Kidney tubule cell (primary cell): ENCODE results near the gene CDK5.

Source experiments
- DNase-seq: peaks from one replicate; pipeline ENCODE4 v3.0.0-alpha.2; 2018; ENCODE audit warnings: low spot score

The CDK5 gene

DNA sequence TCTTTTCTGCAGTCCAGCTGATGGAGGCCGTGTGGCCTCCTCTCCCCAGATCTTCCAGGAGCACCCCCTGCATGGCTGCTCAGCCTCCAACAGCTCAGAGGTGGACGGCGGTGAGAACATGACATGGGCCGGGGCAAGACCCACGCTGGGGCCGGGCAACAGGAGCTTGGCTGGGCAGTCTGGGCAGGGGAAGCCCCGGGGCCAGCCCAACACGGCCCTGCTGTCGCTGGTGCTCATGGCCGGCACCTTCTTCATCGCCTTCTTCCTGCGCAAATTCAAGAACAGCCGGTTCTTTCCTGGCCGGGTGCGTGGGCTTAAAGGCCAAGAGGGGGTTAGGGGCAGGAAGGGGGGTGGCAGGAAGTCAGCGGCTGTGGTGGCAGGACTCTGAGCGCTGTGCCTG is 16.3 kb upstream of the CDK5 start:
- DNase-seq = no peak

DNA sequence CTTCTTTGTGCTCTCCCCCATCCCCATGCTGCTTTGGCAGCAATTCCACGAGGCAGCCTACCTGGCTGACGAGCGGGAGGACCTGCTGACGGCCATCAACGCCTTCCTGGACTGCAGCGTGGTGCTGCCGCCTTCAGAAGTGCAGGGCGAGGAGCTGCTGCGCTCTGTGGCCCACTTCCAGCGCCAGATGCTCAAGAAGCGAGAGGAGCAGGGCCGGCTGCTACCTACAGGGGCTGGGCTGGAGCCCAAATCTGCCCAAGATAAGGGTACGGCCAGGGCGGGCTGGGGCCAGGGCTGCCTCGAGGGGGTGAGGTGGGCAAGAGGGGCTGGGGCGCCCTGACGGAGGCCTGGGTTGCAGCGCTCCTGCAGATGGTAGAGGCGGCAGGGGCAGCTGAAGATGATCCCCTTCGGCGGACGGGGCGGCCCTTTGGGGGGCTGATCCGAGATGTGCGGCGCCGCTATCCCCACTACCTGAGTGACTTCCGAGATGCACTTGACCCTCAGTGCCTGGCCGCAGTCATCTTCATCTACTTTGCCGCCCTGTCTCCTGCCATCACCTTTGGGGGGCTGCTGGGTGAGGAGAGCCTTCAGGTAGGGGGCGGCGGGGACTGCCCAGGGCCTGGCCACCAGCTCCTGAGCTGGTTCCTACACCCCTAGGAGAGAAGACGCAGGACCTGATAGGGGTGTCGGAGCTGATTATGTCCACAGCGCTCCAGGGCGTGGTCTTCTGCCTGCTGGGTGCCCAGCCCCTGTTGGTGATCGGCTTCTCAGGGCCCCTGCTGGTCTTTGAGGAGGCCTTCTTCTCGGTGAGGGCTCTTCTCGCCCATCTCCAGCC is 13.6 kb upstream of the CDK5 start:
- DNase-seq = no peak

DNA sequence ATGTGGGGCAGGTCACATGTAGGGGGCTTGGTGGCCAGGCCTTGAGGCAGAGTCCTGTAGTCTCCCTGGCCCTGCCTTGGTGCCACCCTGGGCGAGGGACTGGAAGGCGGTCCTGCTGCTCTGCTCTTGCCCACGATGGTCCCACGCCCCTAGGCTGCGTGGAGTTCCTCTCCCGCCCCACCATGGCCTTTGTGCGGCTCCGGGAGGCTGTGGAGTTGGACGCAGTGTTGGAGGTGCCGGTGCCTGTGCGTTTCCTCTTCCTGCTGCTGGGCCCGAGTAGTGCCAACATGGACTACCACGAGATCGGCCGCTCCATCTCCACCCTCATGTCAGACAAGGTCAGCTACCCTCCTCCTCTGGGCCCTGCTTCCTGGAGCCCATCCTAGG is 12.9 kb upstream of the CDK5 start:
- DNase-seq = no peak

DNA sequence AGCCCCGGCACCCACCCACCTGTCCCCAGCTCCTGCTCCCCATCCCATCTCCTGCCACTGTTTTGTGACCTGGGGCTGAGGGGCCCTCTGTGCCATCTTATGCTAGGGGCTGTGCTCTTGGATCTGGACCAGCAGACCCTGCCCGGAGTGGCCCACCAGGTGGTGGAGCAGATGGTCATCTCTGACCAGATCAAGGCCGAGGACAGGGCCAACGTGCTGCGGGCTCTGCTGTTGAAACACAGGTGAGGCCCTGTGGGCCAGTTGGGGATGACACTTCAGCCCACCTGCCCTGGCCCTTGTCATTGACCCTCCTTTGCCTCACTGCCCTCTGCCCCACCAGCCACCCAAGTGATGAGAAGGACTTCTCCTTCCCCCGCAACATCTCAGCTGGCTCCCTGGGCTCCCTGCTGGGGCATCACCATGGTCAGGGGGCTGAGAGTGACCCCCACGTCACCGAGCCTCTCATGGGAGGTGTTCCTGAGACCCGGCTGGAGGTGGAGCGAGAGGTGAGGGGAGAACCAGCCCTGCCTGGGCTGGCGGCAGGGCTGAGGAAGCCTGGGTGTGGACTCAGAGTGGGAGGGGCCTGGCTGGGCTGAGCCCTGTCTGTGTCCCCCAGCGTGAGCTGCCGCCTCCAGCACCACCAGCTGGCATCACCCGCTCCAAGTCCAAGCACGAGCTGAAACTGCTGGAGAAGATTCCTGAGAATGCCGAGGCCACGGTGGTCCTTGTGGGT is 12.3 kb upstream of the CDK5 start:
- DNase-seq = no peak

DNA sequence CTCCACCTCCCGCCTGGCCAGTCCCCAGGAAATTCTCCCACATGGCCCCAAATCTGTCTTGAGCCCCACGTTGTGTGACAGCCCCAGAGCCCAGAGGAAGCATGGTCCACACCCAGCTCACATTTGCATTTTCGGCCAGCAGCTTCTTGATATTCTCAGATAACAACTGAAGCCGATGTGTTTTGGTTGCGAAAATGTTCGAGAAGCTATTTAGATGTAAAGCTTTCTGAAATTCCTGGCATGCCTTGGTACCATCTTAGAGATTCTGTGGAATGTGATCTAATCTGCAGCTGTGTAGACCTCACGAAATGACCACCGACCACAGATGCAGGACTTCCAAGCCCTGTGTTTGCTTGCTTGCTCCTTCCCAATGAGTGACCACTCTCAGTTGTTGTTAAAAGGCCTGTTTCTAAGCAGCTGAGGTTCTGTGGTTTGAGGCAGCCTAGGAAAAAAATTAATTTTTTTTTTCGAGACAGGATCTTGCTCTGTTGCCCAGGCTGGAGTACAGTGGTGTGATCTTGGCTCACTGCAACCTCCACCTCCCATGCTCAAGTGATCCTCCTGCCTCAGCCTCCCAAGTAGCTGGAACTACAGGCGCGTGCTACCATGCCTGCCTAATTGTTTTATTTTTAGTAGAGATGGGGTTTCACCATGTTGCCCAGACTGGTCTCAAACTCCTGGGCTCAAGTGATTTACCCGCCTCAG is 10.5 kb upstream of the CDK5 start:
- DNase-seq = no peak

DNA sequence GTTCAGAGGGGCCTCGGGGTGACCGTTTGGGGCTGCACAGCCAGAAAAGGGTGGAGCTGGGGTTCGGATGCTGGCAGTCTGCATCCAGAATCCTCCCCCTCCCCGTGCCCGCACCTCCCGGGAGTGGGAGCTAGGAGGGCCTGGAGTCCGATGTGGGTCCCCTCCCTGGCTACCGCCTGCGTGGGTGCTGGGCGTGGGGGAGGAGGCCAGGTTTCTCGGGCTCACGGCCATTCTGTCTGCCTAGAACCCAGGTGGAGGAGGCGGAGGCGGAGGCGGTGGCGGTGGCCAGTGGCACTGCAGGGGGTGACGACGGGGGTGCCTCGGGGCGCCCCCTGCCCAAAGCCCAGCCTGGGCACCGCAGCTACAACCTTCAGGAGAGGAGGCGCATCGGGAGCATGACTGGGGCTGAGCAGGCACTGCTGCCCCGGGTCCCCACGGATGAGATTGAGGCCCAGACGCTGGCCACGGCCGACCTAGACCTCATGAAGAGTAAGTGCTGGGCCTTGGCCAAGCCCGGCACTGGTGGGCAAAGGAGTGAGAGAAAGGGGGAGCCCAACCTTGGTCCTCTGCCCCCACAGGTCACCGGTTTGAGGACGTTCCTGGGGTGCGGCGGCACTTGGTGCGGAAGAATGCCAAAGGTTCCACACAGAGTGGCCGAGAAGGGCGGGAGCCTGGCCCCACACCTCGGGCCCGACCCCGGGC is 8.7 kb upstream of the CDK5 start:
- no peak for DNase-seq

DNA sequence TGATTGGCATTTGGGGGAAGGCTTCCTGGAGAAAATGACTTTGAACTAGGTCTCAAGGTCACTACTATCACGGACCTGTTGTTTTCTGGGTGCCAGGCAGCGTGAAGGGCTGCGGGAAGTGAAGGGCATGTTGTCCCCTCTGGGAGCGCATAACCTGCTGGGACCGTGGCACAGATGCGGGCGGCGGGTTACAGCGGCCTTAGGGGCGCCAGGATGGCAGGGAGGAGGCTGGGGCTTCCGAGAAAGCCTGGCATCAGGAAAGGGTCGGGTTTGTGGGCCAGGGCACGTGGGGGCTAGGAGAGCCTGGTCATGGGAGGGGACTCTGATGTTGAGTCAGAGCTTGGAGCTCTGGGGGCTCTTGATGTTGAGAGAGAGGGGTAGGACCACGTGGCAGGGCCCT is 7.8 kb upstream of the CDK5 start:
- no peak for DNase-seq

DNA sequence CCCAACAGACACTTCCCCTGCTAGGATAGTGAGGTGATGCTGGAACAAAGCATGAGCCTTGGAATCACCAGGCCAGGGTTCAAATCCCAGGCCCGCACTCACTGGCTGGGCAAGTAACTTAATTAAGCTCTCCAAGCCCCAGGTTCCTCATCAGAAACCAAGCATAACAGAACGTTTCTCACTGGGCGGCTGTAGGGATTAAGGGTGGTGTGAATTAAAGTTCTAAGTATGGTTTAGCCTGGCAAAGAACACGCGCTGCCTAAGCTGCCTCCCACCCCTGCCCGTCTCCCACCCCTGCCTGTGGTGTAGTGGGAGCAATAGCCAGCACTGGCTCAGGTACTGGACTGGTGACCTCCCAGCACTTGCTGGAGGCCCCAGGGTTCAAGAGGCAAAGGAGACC is 7.3 kb upstream of the CDK5 start:
- no peak for DNase-seq

DNA sequence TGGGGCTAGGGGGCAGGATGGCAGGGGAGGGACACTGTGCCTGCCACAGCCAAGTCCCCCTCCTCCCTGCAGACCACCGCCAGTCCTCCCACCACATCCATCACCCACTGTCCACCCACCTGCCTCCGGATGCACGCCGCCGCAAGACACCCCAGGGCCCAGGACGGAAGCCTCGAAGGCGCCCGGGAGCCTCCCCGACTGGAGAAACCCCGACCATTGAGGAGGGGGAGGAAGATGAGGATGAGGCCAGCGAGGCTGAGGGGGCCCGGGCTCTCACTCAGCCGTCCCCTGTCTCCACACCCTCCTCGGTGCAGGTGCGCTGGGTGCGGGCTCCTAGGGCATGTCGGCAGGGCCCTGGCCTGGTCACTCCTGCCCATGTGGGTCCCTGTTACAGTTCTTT is 6.8 kb upstream of the CDK5 start:
- DNase-seq = no peak

DNA sequence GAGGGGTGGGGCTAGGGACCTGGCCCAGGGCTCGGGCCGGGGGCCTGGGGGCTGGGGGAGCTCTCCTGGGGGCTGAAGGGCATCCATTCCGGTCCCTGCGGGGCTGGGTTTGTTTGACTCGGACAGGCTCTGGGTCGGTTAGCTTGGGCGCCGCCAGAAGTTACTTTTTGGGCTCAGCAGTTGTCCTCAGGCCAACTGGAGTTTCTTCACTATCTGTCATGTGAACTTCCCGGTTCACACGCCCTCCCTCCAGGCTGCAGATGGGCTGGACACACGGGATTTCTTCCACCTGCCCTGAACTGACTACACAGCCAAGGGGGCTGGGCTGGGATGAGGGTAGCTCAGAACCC is 5.5 kb upstream of the CDK5 start:
- peak; percentile 67 for DNase-seq

DNA sequence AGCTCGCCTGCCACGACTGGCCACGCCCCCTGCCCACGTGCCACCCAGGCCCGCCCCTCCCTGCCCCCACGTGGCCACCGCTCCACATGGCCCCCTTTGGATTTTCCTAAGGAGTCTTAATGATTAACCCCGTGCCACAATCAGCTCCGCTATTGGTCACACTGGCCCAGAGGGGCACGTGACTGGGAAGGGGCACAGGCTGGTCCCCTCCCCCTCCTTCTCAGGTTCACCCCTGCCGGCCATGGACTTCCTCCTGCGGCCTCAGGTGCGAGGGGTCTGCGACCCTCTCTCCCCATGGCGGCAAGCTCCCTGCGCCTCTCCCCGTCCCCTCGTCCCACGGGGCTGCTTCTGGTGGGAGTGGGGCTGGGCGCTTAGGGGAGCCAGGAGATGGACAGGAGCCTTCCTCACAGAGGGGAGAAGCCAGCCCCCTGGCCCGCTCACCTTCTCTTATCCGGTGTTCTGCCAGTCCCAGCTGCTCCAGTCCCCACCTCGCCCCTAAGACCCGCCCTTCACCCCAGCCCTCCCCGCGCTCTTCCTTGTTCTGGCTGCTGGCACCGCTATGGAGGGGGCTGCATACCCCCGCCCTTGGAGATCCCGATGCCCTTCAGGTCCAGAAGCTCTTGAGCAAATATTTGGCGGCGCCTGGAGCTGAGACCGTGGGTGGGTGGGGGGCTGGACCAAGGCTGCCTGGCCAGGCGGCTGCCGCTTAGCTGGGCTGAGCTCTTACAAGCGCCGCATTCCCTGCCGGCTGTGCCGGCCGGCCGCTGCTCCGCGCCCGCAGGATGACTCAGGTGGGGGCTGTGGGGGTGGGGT is 4.9 kb upstream of the CDK5 start:
- peak; percentile 97 for DNase-seq

DNA sequence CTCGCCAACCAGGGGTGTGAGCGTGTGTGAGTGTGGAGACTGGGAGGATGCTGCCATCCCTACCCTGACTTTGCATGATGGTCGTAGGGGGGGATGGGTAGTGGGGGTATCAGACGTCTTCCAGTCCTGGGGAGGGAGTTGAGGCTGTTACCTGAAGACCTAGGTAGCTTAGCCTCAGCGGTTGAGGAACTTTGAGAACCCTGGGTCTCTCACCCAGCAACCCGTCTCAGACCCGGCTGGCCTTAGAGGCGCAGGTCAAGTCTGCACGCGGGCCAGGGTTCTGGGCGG is 4.4 kb upstream of the CDK5 start:
- no peak for DNase-seq

DNA sequence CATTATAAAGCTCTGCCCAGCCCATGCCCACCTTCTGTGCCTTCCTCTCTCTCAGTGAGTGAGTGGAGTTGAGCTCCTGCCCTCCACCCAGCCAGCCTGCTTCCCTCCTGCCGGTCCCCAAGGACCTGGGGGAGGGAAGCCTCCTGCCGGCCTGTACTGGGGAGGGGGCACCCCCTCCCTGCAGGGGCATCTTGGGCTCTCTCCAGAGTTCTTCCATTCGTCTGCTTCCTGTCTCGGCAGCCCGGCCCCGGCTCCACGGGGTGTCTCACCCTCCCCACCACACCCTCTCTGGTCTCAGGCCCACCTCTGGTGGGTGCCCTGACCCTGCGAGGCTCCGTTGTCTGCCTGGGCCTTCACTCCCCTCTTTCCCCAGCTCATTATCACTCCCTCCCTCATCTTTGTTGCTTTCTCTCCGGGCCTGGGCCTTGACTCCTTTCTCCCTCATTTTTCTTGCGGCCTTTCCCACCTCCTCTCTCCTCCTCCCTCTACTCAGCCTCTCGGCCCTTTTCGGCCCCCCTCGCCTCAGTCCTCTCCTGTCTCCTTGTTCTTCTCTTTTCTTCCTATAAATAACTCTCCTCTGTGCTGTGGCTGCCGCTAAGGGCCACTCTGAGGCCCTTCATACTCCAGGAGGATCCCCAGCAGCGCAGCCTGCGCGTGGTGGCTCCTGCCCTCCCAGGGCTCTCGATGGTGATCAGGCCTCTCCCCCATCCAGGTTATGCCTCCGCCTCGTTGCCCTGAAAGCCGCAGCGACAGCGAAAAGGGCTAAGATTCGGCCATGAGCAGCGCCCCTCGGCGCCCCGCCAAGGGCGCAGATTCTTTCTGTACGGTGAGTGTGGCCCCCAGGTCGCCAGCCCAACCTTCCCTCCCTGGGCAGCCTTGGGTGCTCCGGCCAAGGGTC is 3.8 kb upstream of the CDK5 start:
- DNase-seq = no peak

DNA sequence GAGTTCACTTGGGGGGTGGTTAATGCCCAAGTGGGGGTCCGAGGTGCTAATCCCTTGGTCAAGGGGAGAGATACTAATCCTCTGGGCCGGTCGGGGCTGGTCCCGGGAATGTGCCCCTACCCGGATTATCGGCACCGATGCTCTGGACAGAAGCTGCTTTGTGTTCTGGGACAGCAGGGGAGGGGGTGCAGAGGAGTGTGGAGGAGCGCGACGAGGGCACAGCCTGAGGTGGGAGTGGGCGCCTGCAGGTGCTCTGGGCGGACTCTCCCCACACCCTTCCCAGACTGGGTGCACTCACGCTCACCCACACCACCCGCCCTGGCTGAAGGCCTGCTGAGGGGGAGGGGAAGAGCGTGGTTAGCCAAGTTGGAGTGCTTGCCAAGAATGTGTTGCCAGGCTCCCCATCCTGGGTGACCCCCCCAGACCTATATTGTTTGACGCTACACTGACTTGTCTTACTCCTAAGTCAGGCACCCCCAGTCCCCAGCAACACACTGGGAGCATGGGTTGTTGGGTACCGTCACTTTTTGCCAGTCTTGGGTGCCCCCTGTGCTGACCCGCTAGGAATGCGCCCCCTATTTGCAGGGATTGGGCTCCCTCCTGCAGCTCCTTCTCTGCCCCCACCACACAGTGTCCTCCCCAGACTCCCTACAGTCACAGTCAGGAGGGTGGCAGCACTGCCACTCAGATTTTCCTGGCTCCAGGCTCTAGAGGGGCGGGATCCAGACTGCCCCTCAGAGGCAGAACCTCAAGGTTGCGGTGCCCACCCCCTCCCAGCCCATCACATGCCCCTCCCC is 2.9 kb upstream of the CDK5 start:
- DNase-seq = peak; percentile 80

DNA sequence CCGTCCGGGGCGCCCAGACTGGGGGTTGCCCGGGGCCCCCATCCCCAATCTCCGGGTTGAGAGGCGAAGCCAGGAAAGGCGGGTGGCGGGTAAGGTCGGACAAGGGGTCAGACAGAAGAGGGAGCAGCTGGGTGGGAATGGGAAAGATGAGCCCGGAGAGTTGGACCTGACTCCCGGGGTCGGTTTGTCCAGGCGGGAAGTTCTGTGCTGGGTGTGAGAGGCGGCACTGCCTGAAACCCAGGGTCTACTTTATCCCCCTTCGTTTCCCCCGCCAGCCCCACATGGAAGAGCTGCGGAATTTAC is 2.4 kb upstream of the CDK5 start:
- DNase-seq = peak; percentile 17

DNA sequence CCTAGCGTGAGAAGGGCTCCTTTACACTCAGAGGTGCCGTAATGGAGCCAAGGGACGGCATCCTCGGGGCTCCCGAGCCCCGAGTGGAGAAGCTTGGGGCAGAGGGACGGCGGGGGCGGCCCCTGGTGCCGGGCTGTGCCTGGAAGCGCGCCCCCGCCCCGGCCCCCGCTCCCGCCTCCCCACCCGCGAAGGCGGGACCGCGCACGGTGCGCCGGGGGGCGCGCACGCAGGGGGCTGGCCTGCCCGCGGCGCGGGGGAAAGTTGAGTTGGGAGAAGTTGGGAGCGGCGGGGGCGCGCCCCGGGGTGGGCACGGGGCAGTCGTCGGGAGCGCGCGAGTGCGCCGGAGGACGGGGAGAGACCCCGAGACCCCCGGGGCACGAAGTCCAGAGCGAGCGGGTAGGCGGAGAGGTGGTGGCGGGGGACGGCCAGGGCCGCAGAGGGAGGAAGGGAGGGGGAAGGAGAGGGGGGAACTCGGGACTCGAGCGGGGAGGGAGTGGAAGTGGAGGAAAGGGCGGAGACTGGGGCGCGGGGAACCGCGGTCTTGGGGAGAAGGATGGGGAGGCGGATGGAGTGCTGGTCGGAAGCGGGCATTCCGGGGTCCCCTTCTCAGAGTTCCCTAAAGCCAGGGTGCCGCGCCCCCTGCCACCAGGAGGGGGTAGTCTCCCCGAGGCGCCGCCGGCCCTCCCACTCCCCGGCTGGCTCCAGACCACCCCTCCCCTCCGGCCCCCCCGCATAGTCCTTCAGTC is 1.8 kb upstream of the CDK5 start, which contains the start of gene SLC4A2:
TSS of gene SLC4A2 (plus strand) at position 223 of the 746 bp plus-strand sequence. CDS start 2,399 bp downstream, outside the sequence.
- DNase-seq = peak; percentile 82

DNA sequence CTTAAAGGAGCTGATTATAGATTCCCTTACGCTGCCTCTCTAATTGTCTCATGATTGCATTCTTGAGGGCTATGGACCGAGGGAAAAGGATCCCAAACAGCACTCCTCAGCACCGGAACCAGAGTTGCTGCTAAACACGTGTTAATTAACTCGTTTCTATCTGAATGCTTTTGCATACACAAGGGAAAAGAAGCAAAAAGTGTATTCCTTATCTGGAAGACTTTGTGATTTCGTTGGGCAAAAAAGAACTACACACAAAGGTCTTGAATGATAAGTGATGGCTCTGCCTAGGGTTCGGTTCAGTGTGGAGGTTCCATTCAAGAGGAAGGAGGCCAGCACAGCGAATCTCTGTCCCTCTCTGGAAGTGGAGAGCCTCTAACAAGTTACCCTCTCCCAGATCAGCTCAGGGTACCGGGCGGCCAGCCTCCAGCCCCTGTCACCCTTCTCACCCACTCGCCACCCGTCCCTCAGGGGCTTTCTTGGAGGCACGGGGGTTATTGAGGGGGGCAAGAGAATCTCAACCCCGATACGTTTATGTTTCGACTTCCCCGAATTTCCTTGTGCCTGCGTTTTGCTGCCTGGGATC is 1.2 kb upstream of the CDK5 start:
- DNase-seq = peak; percentile 47

DNA sequence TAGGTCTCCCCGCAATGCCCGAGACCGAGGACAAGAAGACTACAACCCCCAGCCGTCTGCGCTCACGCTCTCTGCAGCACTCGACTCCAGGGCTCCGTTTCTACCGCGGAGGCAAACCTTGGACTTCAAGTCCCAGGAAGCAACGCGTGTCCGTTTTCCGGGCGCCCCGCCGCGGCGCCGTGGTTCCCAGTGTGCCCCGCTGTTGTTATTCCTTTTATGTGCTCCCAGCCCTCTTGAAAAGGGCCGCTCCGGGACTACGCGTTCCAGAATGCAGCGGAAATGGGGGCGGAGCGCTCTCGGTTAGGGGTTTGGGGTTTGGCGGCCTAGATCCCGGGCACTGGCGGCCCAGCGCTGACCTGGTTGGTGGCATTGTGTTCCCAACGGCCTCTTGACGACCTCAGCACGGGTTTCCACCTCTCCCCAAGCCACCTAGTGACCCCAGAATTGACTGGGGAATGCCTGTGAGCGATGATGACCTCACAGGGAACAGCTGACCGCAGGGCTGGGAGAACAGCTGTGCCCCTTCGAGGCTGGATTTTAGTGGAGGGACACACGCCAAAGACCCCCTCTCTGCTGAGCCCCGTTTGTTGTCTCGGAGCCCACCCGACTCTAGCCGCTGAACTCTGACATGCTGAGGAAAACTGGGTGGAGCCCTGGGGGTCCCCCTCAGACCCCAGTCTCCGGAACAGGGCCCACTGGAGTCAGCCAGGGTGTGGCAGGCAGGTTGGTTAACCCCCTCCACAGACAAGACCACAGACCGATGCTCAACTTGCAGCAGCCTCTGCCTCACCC is 488 bp upstream of the CDK5 start:
- peak; percentile 100 for DNase-seq
